Mesenchymal stem cell (in vitro differentiated cells and primary cell): ENCODE data around the gene SH3TC1.

ENCODE experiments used
- DNase-seq: peaks from one replicate; pipeline ENCODE4 v3.0.0-alpha.2; 2013
- H2AFZ ChIP-seq: one replicate; pipeline ENCODE4 v1.6.1; 2013; ENCODE audit warnings: low read depth, mild to moderate bottlenecking, control low read depth, inconsistent platforms, low read length, moderate library complexity
- H2AK5ac ChIP-seq: 2 replicates; pipeline ENCODE4 v1.6.1; 2013; ENCODE audit warnings: low read length, moderate library complexity, mild to moderate bottlenecking, inconsistent platforms; ENCODE audit not compliant: severe bottlenecking
- H2BK120ac ChIP-seq: one replicate; pipeline ENCODE4 v1.6.1; 2013; ENCODE audit warnings: low read depth, mild to moderate bottlenecking, inconsistent platforms, low read length, moderate library complexity
- H2BK12ac ChIP-seq, 2 experiments: one replicate each; pipeline ENCODE4 v1.6.1; 2013; ENCODE audit warnings: inconsistent platforms in 2 of 2, low read length in 2 of 2, mild to moderate bottlenecking in 2 of 2, moderate library complexity in 2 of 2, control low read depth in 1 of 2
- H2BK15ac ChIP-seq: one replicate; pipeline ENCODE4 v1.6.1; 2013; ENCODE audit warnings: mild to moderate bottlenecking, low read depth, inconsistent platforms; ENCODE audit not compliant: poor library complexity, severe bottlenecking
- H2BK5ac ChIP-seq: 2 replicates; pipeline ENCODE4 v1.6.1; 2013; ENCODE audit warnings: low read depth, mild to moderate bottlenecking, low read length, control low read depth, inconsistent platforms; ENCODE audit not compliant: poor library complexity, severe bottlenecking
- H3K14ac ChIP-seq, 2 experiments: one replicate each; pipeline ENCODE4 v1.6.1; 2013; ENCODE audit warnings: inconsistent platforms in 2 of 2, low read length in 2 of 2, control low read depth in 1 of 2, mild to moderate bottlenecking in 1 of 2, moderate library complexity in 1 of 2
- H3K18ac ChIP-seq, 2 experiments: one replicate each; pipeline ENCODE4 v1.6.1; 2013; ENCODE audit warnings: inconsistent platforms in 2 of 2, low read length in 2 of 2, control low read depth in 1 of 2, low read depth in 1 of 2, mild to moderate bottlenecking in 1 of 2
- H3K23ac ChIP-seq, 2 experiments: one replicate each; pipeline ENCODE4 v1.6.1; 2013; ENCODE audit warnings: inconsistent platforms in 2 of 2, low read length in 2 of 2, mild to moderate bottlenecking in 2 of 2, moderate library complexity in 2 of 2, control low read depth in 1 of 2
- H3K27ac ChIP-seq: 2 replicates; pipeline ENCODE4 v1.5.1; 2013; ENCODE audit warnings: mild to moderate bottlenecking, moderate library complexity, low read length, control low read depth, inconsistent platforms; ENCODE audit not compliant: poor library complexity, severe bottlenecking
- H3K27me3 ChIP-seq, 2 experiments: 2 replicates each; pipeline versions ENCODE4 v1.6.1 to v1.7.0; 2013; ENCODE audit warnings: low read length in 2 of 2, mild to moderate bottlenecking in 2 of 2, moderate library complexity in 2 of 2, control low read depth in 1 of 2, inconsistent platforms in 1 of 2; ENCODE audit not compliant: control insufficient read depth in 1 of 2, insufficient read depth in 1 of 2
- H3K36me3 ChIP-seq, 2 experiments: 2 replicates each; pipeline versions ENCODE4 v1.6.1 to v1.7.0; 2013; ENCODE audit warnings: low read length in 2 of 2, control low read depth in 1 of 2, inconsistent platforms in 1 of 2, low read depth in 1 of 2, mild to moderate bottlenecking in 1 of 2; ENCODE audit not compliant: insufficient read depth in 2 of 2, control insufficient read depth in 1 of 2
- H3K4ac ChIP-seq, 2 experiments: one replicate each; pipeline ENCODE4 v1.6.1; 2013; ENCODE audit warnings: inconsistent platforms in 2 of 2, low read length in 2 of 2, mild to moderate bottlenecking in 2 of 2, moderate library complexity in 2 of 2, control low read depth in 1 of 2, low read depth in 1 of 2
- H3K4me1 ChIP-seq: 2 replicates; pipeline ENCODE4 v1.6.1; 2013; ENCODE audit warnings: low read depth, low read length, control low read depth; ENCODE audit not compliant: control insufficient read depth, insufficient read depth
- H3K4me2 ChIP-seq: 2 replicates; pipeline ENCODE4 v1.6.1; 2013; ENCODE audit warnings: low read length, mild to moderate bottlenecking, inconsistent platforms; ENCODE audit not compliant: poor library complexity, severe bottlenecking
- H3K4me3 ChIP-seq, 2 experiments: 2 replicates each; pipeline versions ENCODE4 v1.5.1 to v1.7.0; 2013; ENCODE audit warnings: low read length in 2 of 2, mild to moderate bottlenecking in 2 of 2, control low read depth in 1 of 2, low read depth in 1 of 2; ENCODE audit not compliant: insufficient read depth in 1 of 2
- H3K79me1 ChIP-seq: replicated peaks from 2 replicates; pipeline ENCODE4 v1.6.1; 2013; ENCODE audit warnings: mild to moderate bottlenecking, control low read depth, low read length, inconsistent platforms; ENCODE audit not compliant: poor library complexity, severe bottlenecking
- H3K9ac ChIP-seq: 2 replicates; pipeline ENCODE4 v1.7.0; 2013; ENCODE audit warnings: mild to moderate bottlenecking, low read length, moderate library complexity
- H3K9me3 ChIP-seq: 2 replicates; pipeline ENCODE4 v1.7.0; 2013; ENCODE audit warnings: mild to moderate bottlenecking, low read length; ENCODE audit not compliant: control insufficient read depth
- H4K8ac ChIP-seq: one replicate; pipeline ENCODE4 v1.6.1; 2013; ENCODE audit warnings: inconsistent platforms, mild to moderate bottlenecking, low read length, moderate library complexity
- H4K91ac ChIP-seq: one replicate; pipeline ENCODE4 v1.6.1; 2013; ENCODE audit warnings: mild to moderate bottlenecking, low read length, inconsistent platforms
- WGBS: methylation state at CpG from one replicate; pipeline ENCODE4 v1.1.7; 2013; ENCODE audit warnings: mixed read lengths; 5-methylcytosine and 5-hydroxymethylcytosine counted together

Gene SH3TC1

GRCh38 chr4:8211251-8211650, 12.2 kb downstream of the SH3TC1 start:
- Histone ChIP-seq H3K4me3 (no peak overlapping the region), H4K8ac (no peak overlapping the region), H2BK12ac (no peak overlapping the region), H3K4me2 (no peak overlapping the region), H2BK5ac (no peak overlapping the region), H3K36me3 (peaks cover 0 to 57% of the 10 kb centered on the region in 2 experiments), H3K18ac (no peak overlapping the region), H3K9ac (no peak overlapping the region), H2BK120ac (no peak overlapping the region), H3K27me3 (peaks cover 0 to 27% of the 10 kb centered on the region in 2 experiments), H3K14ac (no peak overlapping the region), H3K9me3 (no peaks in the 10 kb centered on the region), H2AFZ (no peak overlapping the region), H3K4me1 (peaks cover 11% of the 10 kb centered on the region), H2AK5ac (no peak overlapping the region), H3K4ac (no peak overlapping the region), H3K27ac (no peak overlapping the region), H2BK15ac (no peak overlapping the region), H3K79me1 (no peaks in the 10 kb centered on the region), H3K23ac (no peak overlapping the region), H4K91ac (no peak overlapping the region)
- WGBS = 61% methylated on average over 8 of the region's 8 CpGs
- no peak for DNase-seq

GRCh38 chr4:8211737-8212581, 12.9 kb downstream of the SH3TC1 start:
- Histone ChIP-seq H3K18ac (no peak overlapping the region), H3K4me1 (peaks cover 11% of the 10 kb centered on the region), H2AFZ (no peak overlapping the region), H3K9me3 (no peaks in the 10 kb centered on the region), H3K4me2 (no peak overlapping the region), H4K91ac (no peak overlapping the region), H3K36me3 (peaks cover 0 to 62% of the 10 kb centered on the region in 2 experiments), H3K79me1 (no peaks in the 10 kb centered on the region), H3K4ac (no peak overlapping the region), H2BK5ac (no peak overlapping the region), H4K8ac (no peak overlapping the region), H2BK12ac (no peak overlapping the region), H2AK5ac (no peak overlapping the region), H3K27me3 (peaks cover 0 to 27% of the 10 kb centered on the region in 2 experiments), H3K23ac (no peak overlapping the region), H2BK15ac (no peak overlapping the region), H3K4me3 (no peak overlapping the region), H3K27ac (no peak overlapping the region), H3K14ac (no peak overlapping the region), H2BK120ac (no peak overlapping the region), H3K9ac (no peak overlapping the region)
- DNase-seq = no peak
- 94% methylated on average over 16 of the region's 22 CpGs for WGBS

- H3K9ac ChIP-seq = no peak overlapping the region
- no peak overlapping the region for H3K27ac ChIP-seq
- H3K23ac ChIP-seq = no peak overlapping the region
- H2BK5ac ChIP-seq = no peak overlapping the region
- H3K36me3 ChIP-seq = peaks cover 0 to 68% of the 10 kb centered on the region in 2 experiments
- H3K27me3 ChIP-seq = peaks cover 0 to 27% of the 10 kb centered on the region in 2 experiments
- WGBS = 94% methylated on average over 10 of the region's 12 CpGs
- no peak overlapping the region for H2BK120ac ChIP-seq
- H3K4ac ChIP-seq = no peak overlapping the region
- H3K4me1 ChIP-seq = peaks cover 11% of the 10 kb centered on the region
- no peak overlapping the region for H2AFZ ChIP-seq
- no peak for DNase-seq
- H3K18ac ChIP-seq = no peak overlapping the region
- no peaks in the 10 kb centered on the region for H3K79me1 ChIP-seq
- H3K4me2 ChIP-seq = no peak overlapping the region
- H2BK15ac ChIP-seq = no peak overlapping the region
- H3K4me3 ChIP-seq = no peak overlapping the region
- H4K91ac ChIP-seq = no peak overlapping the region
- H2AK5ac ChIP-seq = no peak overlapping the region
- no peaks in the 10 kb centered on the region for H3K9me3 ChIP-seq
- H4K8ac ChIP-seq = no peak overlapping the region
- H2BK12ac ChIP-seq = no peak overlapping the region
- H3K14ac ChIP-seq = no peak overlapping the region
Measured at GRCh38 chr4:8212622-8213021, 13.5 kb downstream of the SH3TC1 start.

GRCh38 chr4:8213121-8213520, 14.0 kb downstream of the SH3TC1 start:
- Histone ChIP-seq H3K9ac (no peak overlapping the region), H3K23ac (no peak overlapping the region), H3K4ac (no peak overlapping the region), H2BK5ac (no peak overlapping the region), H3K4me2 (no peak overlapping the region), H3K27ac (no peak overlapping the region), H3K27me3 (peaks cover 0 to 27% of the 10 kb centered on the region in 2 experiments), H3K9me3 (no peaks in the 10 kb centered on the region), H2BK15ac (no peak overlapping the region), H3K14ac (no peak overlapping the region), H4K91ac (no peak overlapping the region), H2BK120ac (no peak overlapping the region), H3K4me3 (no peak overlapping the region), H3K36me3 (peaks cover 0 to 68% of the 10 kb centered on the region in 2 experiments), H4K8ac (no peak overlapping the region), H2AK5ac (no peak overlapping the region), H2AFZ (no peak overlapping the region), H2BK12ac (no peak overlapping the region), H3K4me1 (peaks cover 11% of the 10 kb centered on the region), H3K18ac (no peak overlapping the region), H3K79me1 (no peaks in the 10 kb centered on the region)
- 84% methylated on average over 7 of the region's 7 CpGs for WGBS
- no peak for DNase-seq
